HG03439 (cell line): Measurements from ENCODE around the gene AGRN.
A peak's percentile ranks its signal among the peaks of the same experiment; 100 is the strongest.
"Not testable (repeated sequence)": the region's sequence is repeated elsewhere in the genome, so short reads cannot be mapped to it uniquely, and the experiment has no call there.

Experiments used
- ATAC-seq: cut with Tn5 transposase; IDR thresholded peaks from one replicate; pipeline ENCODE4 v1.9.1; 2021; ENCODE audit warnings: mild to moderate bottlenecking, moderate library complexity; ENCODE audit not compliant: unreplicated experiment

AGRN gene

GRCh38 chr1:1020000-1020404 is at the start of gene AGRN:
AGRN (plus strand) TSS chr1:1020120; CDS start chr1:1020173, 53 bp downstream.
- peak; percentile 31 for ATAC-seq

GRCh38 chr1:970242-970972 is 49.5 kb upstream of the AGRN start:
- no peak for ATAC-seq

GRCh38 chr1:970973-971730 is 48.8 kb upstream of the AGRN start:
- ATAC-seq: no peak

- no peak for ATAC-seq
These were observed 48.0 kb upstream of the AGRN start for GRCh38 chr1:971751-972506.

- no peak for ATAC-seq
These were observed 47.0 kb upstream of the AGRN start for GRCh38 chr1:972726-973458.

GRCh38 chr1:973459-974292 is 46.2 kb upstream of the AGRN start:
- no peak for ATAC-seq

GRCh38 chr1:974293-974640 is 45.7 kb upstream of the AGRN start:
- no peak for ATAC-seq

- ATAC-seq: no peak
These were observed 45.1 kb upstream of the AGRN start for GRCh38 chr1:974687-975328.

- no peak for ATAC-seq
These were observed 44.6 kb upstream of the AGRN start for GRCh38 chr1:975365-975764.

GRCh38 chr1:975896-976683 is 43.8 kb upstream of the AGRN start:
- ATAC-seq: no peak

- ATAC-seq: not testable (repeated sequence)
These were observed 43.1 kb upstream of the AGRN start for GRCh38 chr1:976791-977190.

GRCh38 chr1:978069-978834 is 41.7 kb upstream of the AGRN start:
- no peak for ATAC-seq

GRCh38 chr1:978835-979743 is 40.8 kb upstream of the AGRN start:
- no peak for ATAC-seq

- ATAC-seq: no peak
These were observed 40.2 kb upstream of the AGRN start for GRCh38 chr1:979744-980072.

- ATAC-seq: no peak
These were observed 39.8 kb upstream of the AGRN start for GRCh38 chr1:980137-980571.

- ATAC-seq: no peak
These were observed 39.1 kb upstream of the AGRN start for GRCh38 chr1:980602-981395.
